SK-N-SH (cell line): ENCODE results near the gene IL6ST. TPM values are rescaled to one million over a fixed set of nuclear protein-coding genes. Genes with fewer than 3 reads are reported as not detected.

Experiments used
- CTCF ChIA-PET: fragments of 300-600, 350-600 bp; formaldehyde crosslinking; extraction: SDS; loops from one replicate; lab custom pipeline; 2021; lab: Yijun Ruan, JAX
- POLR2A ChIA-PET: fragments of 350-600 bp; sonication (Branson Sonifier 250); formaldehyde crosslinking; extraction: SDS; loops from one replicate; lab custom pipeline; 2020; ENCODE audit warnings: antibody characterized with exemption, inconsistent platforms; lab: Yijun Ruan, JAX
- DNase-seq: peaks from one replicate; pipeline ENCODE4 v3.0.0; 2012
- H2AFZ ChIP-seq: fragments of 200-600 bp; sonication (generic); 2 replicates; pipeline ENCODE4 v1.8.1; 2016; ENCODE audit warnings: antibody characterized with exemption, mild to moderate bottlenecking, low read depth
- H3F3A ChIP-seq: fragments of 200-600 bp; sonication (generic); replicated peaks from 2 replicates; pipeline ENCODE3; 2016; ENCODE audit warnings: antibody characterized with exemption, mild to moderate bottlenecking; ENCODE audit not compliant: insufficient read depth
- H3K27ac ChIP-seq, 2 experiments: fragments of 200-500 bp in 1 of 2; fragments of 200-600 bp in 1 of 2; sonication (Bioruptor generic) in 1 of 2; sonication (generic), shearing (Covaris generic) in 1 of 2; 2 replicates each; pipeline versions ENCODE4 v1.5.1 to v1.6.1; 2014 to 2016; ENCODE audit warnings: low read depth in 2 of 2, inconsistent platforms in 1 of 2, low read length in 1 of 2, mild to moderate bottlenecking in 1 of 2, mixed read lengths in 1 of 2
- H3K27me3 ChIP-seq: fragments of 200-600 bp; sonication (generic), shearing (Covaris generic); 2 replicates; pipeline ENCODE4 v1.6.1; 2016; ENCODE audit warnings: mixed run types; ENCODE audit not compliant: insufficient read depth
- H3K36me3 ChIP-seq, 2 experiments: fragments of 200-500 bp in 1 of 2; fragments of 200-600 bp in 1 of 2; sonication (Bioruptor generic) in 1 of 2; sonication (generic) in 1 of 2; replicated peaks in 1 of 2; 2 replicates each; pipeline versions ENCODE3 to v1.5.1; 2014 to 2016; ENCODE audit warnings: low read length in 1 of 2, mild to moderate bottlenecking in 1 of 2; ENCODE audit not compliant: insufficient read depth in 2 of 2, control insufficient read depth in 1 of 2
- H3K4me1 ChIP-seq, 2 experiments: fragments of 200-500 bp in 1 of 2; fragments of 200-600 bp in 1 of 2; sonication (Bioruptor generic) in 1 of 2; sonication (generic), shearing (Covaris generic) in 1 of 2; 2 replicates each; pipeline versions ENCODE4 v1.5.1 to v1.6.1; 2014 to 2016; ENCODE audit warnings: low read depth in 1 of 2, low read length in 1 of 2, mixed run types in 1 of 2; ENCODE audit not compliant: insufficient read depth in 2 of 2, control insufficient read depth in 1 of 2
- H3K4me2 ChIP-seq: fragments of 200-600 bp; sonication (generic), shearing (Covaris generic); 2 replicates; pipeline ENCODE4 v1.6.1; 2017; ENCODE audit warnings: mixed run types
- H3K4me3 ChIP-seq, 2 experiments: fragments of 200-500 bp in 1 of 2; fragments of 200-600 bp in 1 of 2; sonication (Bioruptor generic) in 1 of 2; sonication (generic), shearing (Covaris generic) in 1 of 2; 2 replicates each; pipeline versions ENCODE4 v1.5.1 to v1.8.1; 2014 to 2016; ENCODE audit warnings: low read depth in 2 of 2, inconsistent platforms in 1 of 2, low read length in 1 of 2, mild to moderate bottlenecking in 1 of 2, mixed read lengths in 1 of 2, moderate library complexity in 1 of 2
- H3K79me2 ChIP-seq: fragments of 200-600 bp; sonication (generic); 2 replicates; pipeline ENCODE4 v1.8.1; 2017; ENCODE audit warnings: mild to moderate bottlenecking; ENCODE audit not compliant: insufficient read depth
- H3K9ac ChIP-seq: fragments of 200-600 bp; sonication (generic); 2 replicates; pipeline ENCODE4 v1.6.1; 2017; ENCODE audit warnings: mixed run types
- H3K9me2 ChIP-seq: fragments of 200-600 bp; sonication (generic); 2 replicates; pipeline ENCODE4 v1.6.1; 2017; ENCODE audit warnings: mixed run types
- H3K9me3 ChIP-seq: fragments of 200-600 bp; sonication (generic); 2 replicates; pipeline ENCODE4 v1.6.1; 2017; ENCODE audit warnings: mixed run types, mild to moderate bottlenecking, moderate library complexity
- H4K20me1 ChIP-seq: fragments of 200-600 bp; sonication (generic); 2 replicates; pipeline ENCODE4 v1.6.1; 2017; ENCODE audit warnings: mild to moderate bottlenecking, mixed run types; ENCODE audit not compliant: insufficient read depth
- CHD2 ChIP-seq: fragments of 150-350 bp; IDR thresholded peaks from 2 replicates; pipeline ENCODE4 v1.6.1; 2018; ENCODE audit warnings: low read length; ENCODE audit not compliant: partially characterized antibody
- ELF1 ChIP-seq: IDR thresholded peaks from 2 replicates; pipeline ENCODE4 v1.4.0; 2012
- EP300 ChIP-seq, 2 experiments: IDR thresholded peaks; 2 replicates each; pipeline versions ENCODE4 v1.4.0 to v1.6.1; 2012; ENCODE audit warnings: borderline replicate concordance in 1 of 2, low read depth in 1 of 2, low read length in 1 of 2
- EZH2phosphoT487 ChIP-seq: fragments of 200-600 bp; sonication (generic); IDR thresholded peaks from 2 replicates; pipeline ENCODE4 v1.6.1; 2017; ENCODE audit warnings: low read depth, mixed run types, mild to moderate bottlenecking, antibody characterized with exemption, moderate library complexity, borderline replicate concordance
- FOSL2 ChIP-seq: IDR thresholded peaks from 2 replicates; pipeline ENCODE4 v1.4.0; 2012; ENCODE audit warnings: low read depth, mild to moderate bottlenecking, moderate library complexity, borderline replicate concordance
- FOXJ3 ChIP-seq: sonication (generic); formaldehyde crosslinking; IDR thresholded peaks from 2 replicates; pipeline ENCODE4 v1.5.1; 2020; ENCODE audit warnings: mild to moderate bottlenecking, missing genetic modification reagents
- FOXM1 ChIP-seq: IDR thresholded peaks from 2 replicates; pipeline ENCODE4 v1.4.0; 2012; ENCODE audit warnings: low read depth, mild to moderate bottlenecking
- GATA2 ChIP-seq: sonication (generic); formaldehyde crosslinking; IDR thresholded peaks from 2 replicates; pipeline ENCODE4 v1.5.0; 2020; ENCODE audit warnings: mild to moderate bottlenecking, missing genetic modification reagents
- JUND ChIP-seq: IDR thresholded peaks from 2 replicates; pipeline ENCODE4 v1.4.0; 2012
- MAX ChIP-seq: IDR thresholded peaks from 2 replicates; pipeline ENCODE4 v1.4.0; 2012; ENCODE audit warnings: low read depth
- MXI1 ChIP-seq: IDR thresholded peaks from 2 replicates; pipeline ENCODE4 v1.6.1; 2012; ENCODE audit warnings: mild to moderate bottlenecking, low read depth, low read length, improper control_type of control experiment
- NRF1 ChIP-seq: IDR thresholded peaks from 2 replicates; pipeline ENCODE4 v1.6.1; 2012; ENCODE audit warnings: low read depth, mild to moderate bottlenecking, low read length
- POLR2AphosphoS5 ChIP-seq: IDR thresholded peaks from 2 replicates; pipeline ENCODE4 v1.6.1; 2012; ENCODE audit warnings: low read depth, low read length
- RAD21 ChIP-seq: IDR thresholded peaks from 2 replicates; pipeline ENCODE4 v1.6.1; 2012; ENCODE audit warnings: mild to moderate bottlenecking, low read length
- RCOR1 ChIP-seq: fragments of 150-350 bp; IDR thresholded peaks from 2 replicates; pipeline ENCODE4 v1.6.1; 2017; ENCODE audit warnings: antibody characterized with exemption, low read length
- RFX5 ChIP-seq: IDR thresholded peaks from 2 replicates; pipeline ENCODE4 v1.6.1; 2012; ENCODE audit warnings: mild to moderate bottlenecking, improper control_type of control experiment, low read length
- SMC3 ChIP-seq: IDR thresholded peaks from 2 replicates; pipeline ENCODE4 v1.6.1; 2012; ENCODE audit warnings: low read depth, low read length, improper control_type of control experiment
- TAF1 ChIP-seq: IDR thresholded peaks from 2 replicates; pipeline ENCODE4 v1.6.1; 2012; ENCODE audit warnings: low read depth, mild to moderate bottlenecking, low read length, moderate library complexity, borderline replicate concordance
- TCF12 ChIP-seq: IDR thresholded peaks from 2 replicates; pipeline ENCODE4 v1.4.0; 2012
- YY1 ChIP-seq: IDR thresholded peaks from 2 replicates; pipeline ENCODE4 v1.4.0; 2012; ENCODE audit warnings: low read depth, mild to moderate bottlenecking
- WGBS: methylation state at CpG from one replicate; pipeline ENCODE4 v1.1.6; 2017; ENCODE audit warnings: low lambda C conversion rate; 5-methylcytosine and 5-hydroxymethylcytosine counted together
- polyA plus RNA-seq, 3 experiments: library from polyadenylated mRNA; depleted of rRNA; stranded (reverse); fragments of >200 nt; gene quantifications; 2 replicates each; pipeline ENCODE4 v1.2.3, GENCODE V29; 2012
- TF ChIP-seq, protein P1 (sequence below): fragments of 200-600 bp; sonication (generic); IDR thresholded peaks from 2 replicates; pipeline ENCODE4 v1.6.1; 2017; ENCODE audit warnings: antibody characterized with exemption, mild to moderate bottlenecking, moderate library complexity
- TF ChIP-seq, protein P2 (sequence below): IDR thresholded peaks from 2 replicates; pipeline ENCODE4 v1.6.1; 2012; ENCODE audit warnings: mild to moderate bottlenecking, low read depth, low read length, moderate library complexity
- TF ChIP-seq, protein P3 (sequence below): IDR thresholded peaks from 2 replicates; pipeline ENCODE4; 2012

Gene IL6ST
- polyA plus RNA-seq, 1 of the 3 experiments (the other 2 are of a cell fraction): 16.0 TPM

- Histone ChIP-seq H3F3A (no peaks in the 10 kb centered on the region), H3K27me3 (no peaks in the 10 kb centered on the region), H3K4me1 (no peaks in the 10 kb centered on the region; a peak in 1 of 4 replicates), H3K9ac (no peak overlapping the region), H3K36me3 (peaks cover 14 to 29% of the 10 kb centered on the region in 2 experiments), H3K4me3 (no peak overlapping the region), H2AFZ (no peak overlapping the region), H3K9me2 (no peaks in the 10 kb centered on the region), H4K20me1 (peaks cover 24% of the 10 kb centered on the region), H3K79me2 (peaks cover 86% of the 10 kb centered on the region), H3K27ac (no peak overlapping the region), H3K4me2 (no peak overlapping the region), H3K9me3 (peaks cover 2% of the 10 kb centered on the region; the same call in 1 of the 2 replicates)
- TF ChIP-seq FOXM1 (no peak), FOSL2 (no peak), YY1 (no peak), FOXJ3 (CRISPR knock-in tag) (no peak), MXI1 (no peak), SMC3 (no peak), TAF1 (no peak), POLR2AphosphoS5 (no peak)
- TF ChIP-seq, protein P1, sequence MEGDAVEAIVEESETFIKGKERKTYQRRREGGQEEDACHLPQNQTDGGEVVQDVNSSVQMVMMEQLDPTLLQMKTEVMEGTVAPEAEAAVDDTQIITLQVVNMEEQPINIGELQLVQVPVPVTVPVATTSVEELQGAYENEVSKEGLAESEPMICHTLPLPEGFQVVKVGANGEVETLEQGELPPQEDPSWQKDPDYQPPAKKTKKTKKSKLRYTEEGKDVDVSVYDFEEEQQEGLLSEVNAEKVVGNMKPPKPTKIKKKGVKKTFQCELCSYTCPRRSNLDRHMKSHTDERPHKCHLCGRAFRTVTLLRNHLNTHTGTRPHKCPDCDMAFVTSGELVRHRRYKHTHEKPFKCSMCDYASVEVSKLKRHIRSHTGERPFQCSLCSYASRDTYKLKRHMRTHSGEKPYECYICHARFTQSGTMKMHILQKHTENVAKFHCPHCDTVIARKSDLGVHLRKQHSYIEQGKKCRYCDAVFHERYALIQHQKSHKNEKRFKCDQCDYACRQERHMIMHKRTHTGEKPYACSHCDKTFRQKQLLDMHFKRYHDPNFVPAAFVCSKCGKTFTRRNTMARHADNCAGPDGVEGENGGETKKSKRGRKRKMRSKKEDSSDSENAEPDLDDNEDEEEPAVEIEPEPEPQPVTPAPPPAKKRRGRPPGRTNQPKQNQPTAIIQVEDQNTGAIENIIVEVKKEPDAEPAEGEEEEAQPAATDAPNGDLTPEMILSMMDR: no peak
- ChIA-PET CTCF (interaction anchor here (1.6 kb wide), 1 partner anchor 48 kb away, joined by 7 read pairs; no protein-coding TSS in a partner anchor), POLR2A (no interaction called here)
- WGBS: 84% methylated on average over 2 of the region's 2 CpGs
- DNase-seq: no peak
These were observed 10.8 kb downstream of the IL6ST start for GRCh38 chr5:55983986-55984385.

GRCh38 chr5:55982957-55983381 is 11.8 kb downstream of the IL6ST start:
- Histone ChIP-seq H3K4me1 (no peaks in the 10 kb centered on the region; a peak in 1 of 4 replicates), H3K4me2 (no peak overlapping the region), H3K27me3 (no peaks in the 10 kb centered on the region), H3K4me3 (no peak overlapping the region), H2AFZ (no peak overlapping the region), H3K9me3 (peaks cover 2% of the 10 kb centered on the region; the same call in 1 of the 2 replicates), H4K20me1 (peaks cover 16% of the 10 kb centered on the region; the same call in 1 of the 2 replicates), H3K9ac (no peak overlapping the region), H3K36me3 (peaks cover 14 to 29% of the 10 kb centered on the region in 2 experiments), H3K9me2 (no peaks in the 10 kb centered on the region), H3K79me2 (peaks cover 84% of the 10 kb centered on the region), H3K27ac (no peak overlapping the region), H3F3A (peaks cover 3% of the 10 kb centered on the region)
- 87% methylated on average over 5 of the region's 5 CpGs for WGBS
- POLR2A ChIA-PET: no interaction called here
- DNase-seq: no peak
- CTCF ChIA-PET: interaction anchor here (1.0 to 1.6 kb wide), 4 partner anchors 47 to 226 kb away, joined by 3 to 7 read pairs (median 3); no protein-coding TSS in a partner anchor
- TF ChIP-seq NRF1: no peak
- no peak for TF ChIP-seq FOSL2
- peak; percentile 53 for TF ChIP-seq RAD21
- TF ChIP-seq POLR2AphosphoS5: no peak
- TF ChIP-seq TCF12: no peak
- TF ChIP-seq JUND: no peak
- TF ChIP-seq MAX: no peak
- TF ChIP-seq, protein P2, sequence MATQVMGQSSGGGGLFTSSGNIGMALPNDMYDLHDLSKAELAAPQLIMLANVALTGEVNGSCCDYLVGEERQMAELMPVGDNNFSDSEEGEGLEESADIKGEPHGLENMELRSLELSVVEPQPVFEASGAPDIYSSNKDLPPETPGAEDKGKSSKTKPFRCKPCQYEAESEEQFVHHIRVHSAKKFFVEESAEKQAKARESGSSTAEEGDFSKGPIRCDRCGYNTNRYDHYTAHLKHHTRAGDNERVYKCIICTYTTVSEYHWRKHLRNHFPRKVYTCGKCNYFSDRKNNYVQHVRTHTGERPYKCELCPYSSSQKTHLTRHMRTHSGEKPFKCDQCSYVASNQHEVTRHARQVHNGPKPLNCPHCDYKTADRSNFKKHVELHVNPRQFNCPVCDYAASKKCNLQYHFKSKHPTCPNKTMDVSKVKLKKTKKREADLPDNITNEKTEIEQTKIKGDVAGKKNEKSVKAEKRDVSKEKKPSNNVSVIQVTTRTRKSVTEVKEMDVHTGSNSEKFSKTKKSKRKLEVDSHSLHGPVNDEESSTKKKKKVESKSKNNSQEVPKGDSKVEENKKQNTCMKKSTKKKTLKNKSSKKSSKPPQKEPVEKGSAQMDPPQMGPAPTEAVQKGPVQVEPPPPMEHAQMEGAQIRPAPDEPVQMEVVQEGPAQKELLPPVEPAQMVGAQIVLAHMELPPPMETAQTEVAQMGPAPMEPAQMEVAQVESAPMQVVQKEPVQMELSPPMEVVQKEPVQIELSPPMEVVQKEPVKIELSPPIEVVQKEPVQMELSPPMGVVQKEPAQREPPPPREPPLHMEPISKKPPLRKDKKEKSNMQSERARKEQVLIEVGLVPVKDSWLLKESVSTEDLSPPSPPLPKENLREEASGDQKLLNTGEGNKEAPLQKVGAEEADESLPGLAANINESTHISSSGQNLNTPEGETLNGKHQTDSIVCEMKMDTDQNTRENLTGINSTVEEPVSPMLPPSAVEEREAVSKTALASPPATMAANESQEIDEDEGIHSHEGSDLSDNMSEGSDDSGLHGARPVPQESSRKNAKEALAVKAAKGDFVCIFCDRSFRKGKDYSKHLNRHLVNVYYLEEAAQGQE: no peak
- TF ChIP-seq SMC3: peak; percentile 28; the same call in 1 of the 2 replicates
- no peak for TF ChIP-seq EZH2phosphoT487
- no peak for TF ChIP-seq CHD2
- TF ChIP-seq ELF1: no peak
- TF ChIP-seq RFX5: no peak
- TF ChIP-seq, protein P3, sequence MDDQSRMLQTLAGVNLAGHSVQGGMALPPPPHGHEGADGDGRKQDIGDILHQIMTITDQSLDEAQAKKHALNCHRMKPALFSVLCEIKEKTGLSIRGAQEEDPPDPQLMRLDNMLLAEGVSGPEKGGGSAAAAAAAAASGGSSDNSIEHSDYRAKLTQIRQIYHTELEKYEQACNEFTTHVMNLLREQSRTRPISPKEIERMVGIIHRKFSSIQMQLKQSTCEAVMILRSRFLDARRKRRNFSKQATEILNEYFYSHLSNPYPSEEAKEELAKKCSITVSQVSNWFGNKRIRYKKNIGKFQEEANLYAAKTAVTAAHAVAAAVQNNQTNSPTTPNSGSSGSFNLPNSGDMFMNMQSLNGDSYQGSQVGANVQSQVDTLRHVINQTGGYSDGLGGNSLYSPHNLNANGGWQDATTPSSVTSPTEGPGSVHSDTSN: no peak
- TF ChIP-seq RCOR1: no peak
- TF ChIP-seq GATA2 (CRISPR knock-in tag): no peak
- TF ChIP-seq FOXJ3 (CRISPR knock-in tag): no peak
- TF ChIP-seq EP300 (IDR thresholded peaks at IDR 0.05; ENCODE audit: borderline replicate concordance in 1 of 2, low read depth in 1 of 2, low read length in 1 of 2): no peak
